CD4-positive, alpha-beta T cell (primary cell): ENCODE data around the gene REXO1. TPM values are rescaled to one million over a fixed set of nuclear protein-coding genes. Genes with fewer than 3 reads are reported as not detected.

Source experiments
- ATAC-seq: fragments of 200-7000 bp; cut with Tn5 transposase; one replicate; pipeline ENCODE4 v1.10.0; 2022; ENCODE audit warnings: mild to moderate bottlenecking; ENCODE audit not compliant: poor library complexity
- CTCF ChIA-PET: fragments of 350-600 bp; sonication (Branson Sonifier 250); formaldehyde crosslinking; loops from one replicate; lab custom pipeline; 2021; ENCODE audit warnings: antibody characterized with exemption, inconsistent platforms; lab: Charles Lee
- POLR2A ChIA-PET: fragments of 350-600 bp; sonication (Branson Sonifier 250); formaldehyde crosslinking; loops from one replicate; lab custom pipeline; 2021; ENCODE audit warnings: antibody characterized with exemption, inconsistent platforms; lab: Charles Lee
- DNase-seq, 14 experiments: peaks; one replicate each; pipeline ENCODE4 v3.0.0-alpha.2; 2013 to 2020; ENCODE audit warnings: mixed read lengths in 2 of 14
- H3K27ac ChIP-seq, 2 donors: one replicate each; pipeline versions ENCODE4 v1.5.1 to v1.7.0; 2013; ENCODE audit warnings: low read length in 2 of 2, low read depth in 1 of 2, mild to moderate bottlenecking in 1 of 2
- H3K27me3 ChIP-seq, 2 experiments: 1 replicate in 1 of 2; 2 replicates in 1 of 2; pipeline versions ENCODE4 v1.6.1 to v1.7.0; 2013; ENCODE audit warnings: low read length in 2 of 2, control low read depth in 1 of 2, mild to moderate bottlenecking in 1 of 2, moderate library complexity in 1 of 2; ENCODE audit not compliant: insufficient read depth in 2 of 2, control insufficient read depth in 1 of 2
- H3K36me3 ChIP-seq: one replicate; pipeline ENCODE4 v1.6.1; 2013; ENCODE audit warnings: low read length, control low read depth; ENCODE audit not compliant: insufficient read depth
- H3K4me1 ChIP-seq: one replicate; pipeline ENCODE4 v1.6.1; 2013; ENCODE audit warnings: low read length, control low read depth; ENCODE audit not compliant: insufficient read depth
- H3K4me3 ChIP-seq: one replicate; pipeline ENCODE4 v1.5.1; 2013; ENCODE audit warnings: mild to moderate bottlenecking, low read length, moderate library complexity
- H3K9me3 ChIP-seq, 2 experiments: 1 replicate in 1 of 2; 2 replicates in 1 of 2; pipeline versions ENCODE4 v1.6.1 to v1.7.0; 2013; ENCODE audit warnings: low read length in 2 of 2, mild to moderate bottlenecking in 2 of 2, control low read depth in 1 of 2, moderate library complexity in 1 of 2; ENCODE audit not compliant: control insufficient read depth in 1 of 2, insufficient read depth in 1 of 2
- H3K27ac Mint-ChIP-seq: one replicate; pipeline ENCODE4 v1.8.0; 2020; ENCODE audit warnings: mixed read lengths
- H3K27me3 Mint-ChIP-seq: one replicate; pipeline ENCODE4 v1.8.0; 2021; ENCODE audit warnings: mixed read lengths
- H3K36me3 Mint-ChIP-seq: one replicate; pipeline ENCODE4 v1.8.0; 2021; ENCODE audit warnings: low read depth, mixed read lengths
- H3K4me1 Mint-ChIP-seq: one replicate; pipeline ENCODE4 v1.8.0; 2021; ENCODE audit warnings: low read depth, mixed read lengths
- H3K4me3 Mint-ChIP-seq: one replicate; pipeline ENCODE4 v1.8.0; 2020; ENCODE audit warnings: mild to moderate bottlenecking, mixed read lengths
- H3K9me3 Mint-ChIP-seq: one replicate; pipeline ENCODE4 v1.8.0; 2020; ENCODE audit warnings: mixed read lengths
- CTCF ChIP-seq: fragments of 200-600 bp; IDR thresholded peaks from one replicate; pipeline ENCODE4 v1.8.0; 2022; ENCODE audit warnings: antibody characterized with exemption, mild to moderate bottlenecking
- intact Hi-C, 2 experiments: fragments of 100-400 bp; cut with DNase I in 1 of 2; cut with micrococcal nuclease in 1 of 2; formaldehyde crosslinking; loops; one replicate each; pipeline versions ENCODE4 v1.15.1 to v1.9.0; 2023 to 2025; cut with DNase I, micrococcal nuclease
- total RNA-seq, 174 experiments: library from RNA in 2 of 174; stranded (reverse) in 2 of 174; gene quantifications; one replicate each; pipeline ENCODE4 v1.2.3 and lab custom pipeline; 2021 to 2026

REXO1 gene
- total RNA-seq, 2 experiments from 2014 or later: 106 to 114 TPM

GRCh38 chr19:1807695-1808394 is 40.4 kb downstream of the REXO1 start:
- H3K4me3 ChIP-seq: no peak overlapping the region

GRCh38 chr19:1807030-1807694 is 41.1 kb downstream of the REXO1 start:
- DNase-seq: no peak
- Histone ChIP-seq H3K4me3 (no peak overlapping the region), H3K36me3 (peaks cover 2% of the 10 kb centered on the region), H3K4me1 (peaks cover 9% of the 10 kb centered on the region), H3K27me3 (no peaks in the 10 kb centered on the region), H3K9me3 (no peaks in the 10 kb centered on the region), H3K27ac (no peak overlapping the region)
- H3K27me3 Mint-ChIP-seq: no peaks in the 10 kb centered on the region
- no peak overlapping the region for H3K4me3 Mint-ChIP-seq
- ChIA-PET POLR2A (no interaction called here), CTCF (no interaction called here)
- no peak for TF ChIP-seq CTCF
- intact Hi-C loops: no loop called here
- no peaks in the 10 kb centered on the region for H3K9me3 Mint-ChIP-seq
- H3K36me3 Mint-ChIP-seq: no peaks in the 10 kb centered on the region
- H3K27ac Mint-ChIP-seq: no peak overlapping the region
- no peaks in the 10 kb centered on the region for H3K4me1 Mint-ChIP-seq
- no peak for ATAC-seq

More at GRCh38 chr19:1807695-1808394, 40.4 kb downstream of the REXO1 start:
- Mint-ChIP-seq H3K9me3 (no peaks in the 10 kb centered on the region), H3K27ac (no peak overlapping the region), H3K4me1 (peaks cover 7% of the 10 kb centered on the region), H3K4me3 (no peak overlapping the region), H3K27me3 (no peaks in the 10 kb centered on the region), H3K36me3 (peaks cover 5% of the 10 kb centered on the region)
- H3K27ac ChIP-seq: no peak overlapping the region
- no peak for ATAC-seq
- H3K4me1 ChIP-seq: peaks cover 15% of the 10 kb centered on the region
- H3K9me3 ChIP-seq: no peaks in the 10 kb centered on the region
- H3K27me3 ChIP-seq: no peaks in the 10 kb centered on the region
- no peak for TF ChIP-seq CTCF
- DNase-seq: peak in 1 of 14 experiments; percentile 32
- ChIA-PET POLR2A (no interaction called here), CTCF (no interaction called here)
- intact Hi-C loops: no loop called here
- H3K36me3 ChIP-seq: peaks cover 2% of the 10 kb centered on the region

GRCh38 chr19:1806184-1807029 is 41.9 kb downstream of the REXO1 start:
- no peaks in the 10 kb centered on the region for H3K9me3 ChIP-seq
- H3K27ac ChIP-seq: no peak overlapping the region
- ChIA-PET CTCF (interaction anchor here (0.5 kb wide), 1 partner anchor 84 kb away, joined by 3 read pairs; no protein-coding TSS in a partner anchor), POLR2A (no interaction called here)
- intact Hi-C loops: no loop called here
- H3K4me1 ChIP-seq: peaks cover 4% of the 10 kb centered on the region
- peaks cover 2% of the 10 kb centered on the region for H3K36me3 ChIP-seq
- no peaks in the 10 kb centered on the region for H3K27me3 ChIP-seq
- H3K4me3 ChIP-seq: no peak overlapping the region
- H3K36me3 Mint-ChIP-seq: no peaks in the 10 kb centered on the region
- no peaks in the 10 kb centered on the region for H3K9me3 Mint-ChIP-seq
- H3K4me1 Mint-ChIP-seq: no peaks in the 10 kb centered on the region
- H3K27me3 Mint-ChIP-seq: no peaks in the 10 kb centered on the region
- no peak overlapping the region for H3K27ac Mint-ChIP-seq
- TF ChIP-seq CTCF: no peak
- ATAC-seq: no peak
- no peak for DNase-seq
- no peak overlapping the region for H3K4me3 Mint-ChIP-seq
